Ishikawa (cell line): Measurements from ENCODE around the gene SHPK.

Source experiments
- CEBPB ChIP-seq: IDR thresholded peaks from 2 replicates; pipeline ENCODE4 v1.6.1; 2012
- CREB1 ChIP-seq: IDR thresholded peaks from 2 replicates; pipeline ENCODE4 v1.6.1; 2012; ENCODE audit warnings: low read depth
- EGR1 ChIP-seq: IDR thresholded peaks from 2 replicates; pipeline ENCODE4 v1.6.1; 2012
- EP300 ChIP-seq: IDR thresholded peaks from 2 replicates; pipeline ENCODE4 v1.6.1; 2012; ENCODE audit warnings: borderline replicate concordance
- NFIC ChIP-seq: IDR thresholded peaks from 2 replicates; pipeline ENCODE4 v1.6.1; 2012
- RAD21 ChIP-seq: IDR thresholded peaks from 2 replicates; pipeline ENCODE4 v1.6.1; 2012; ENCODE audit warnings: low read depth
- REST ChIP-seq: IDR thresholded peaks from 2 replicates; pipeline ENCODE4 v1.6.1; 2012; ENCODE audit warnings: low read depth, mild to moderate bottlenecking
- TAF1 ChIP-seq: IDR thresholded peaks from 2 replicates; pipeline ENCODE4 v1.6.1; 2012; ENCODE audit warnings: low read depth, mild to moderate bottlenecking
- TCF12 ChIP-seq: IDR thresholded peaks from 2 replicates; pipeline ENCODE4 v1.6.1; 2012; ENCODE audit warnings: low read depth
- TEAD4 ChIP-seq: IDR thresholded peaks from 2 replicates; pipeline ENCODE4 v1.6.1; 2012
- YY1 ChIP-seq: IDR thresholded peaks from 2 replicates; pipeline ENCODE4 v1.6.1; 2012; ENCODE audit warnings: low read depth
- ZBTB7A ChIP-seq: IDR thresholded peaks from 2 replicates; pipeline ENCODE4 v1.6.1; 2012; ENCODE audit warnings: low read depth
- TF ChIP-seq, protein P1 (sequence below): IDR thresholded peaks from 2 replicates; pipeline ENCODE4 v1.6.1; 2012

- TF ChIP-seq, protein P1, sequence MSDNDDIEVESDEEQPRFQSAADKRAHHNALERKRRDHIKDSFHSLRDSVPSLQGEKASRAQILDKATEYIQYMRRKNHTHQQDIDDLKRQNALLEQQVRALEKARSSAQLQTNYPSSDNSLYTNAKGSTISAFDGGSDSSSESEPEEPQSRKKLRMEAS = no peak
- TF ChIP-seq ZBTB7A (no peak), EGR1 (no peak), EP300 (no peak), CREB1 (no peak), CEBPB (no peak), RAD21 (no peak), REST (no peak), YY1 (no peak), TCF12 (no peak), TAF1 (no peak), TEAD4 (no peak), NFIC (no peak)
Observed at GRCh38 chr17:3592216-3592860, 43.7 kb downstream of the SHPK start.
